HG03280 (cell line): ENCODE data around the gene KCNK7.
A peak's percentile ranks its signal among the peaks of the same experiment; 100 is the strongest.
"Not testable (repeated sequence)": the region's sequence is repeated elsewhere in the genome, so short reads cannot be mapped to it uniquely, and the experiment has no call there.

Source experiments
- ATAC-seq: cut with Tn5 transposase; IDR thresholded peaks from one replicate; pipeline ENCODE4 v1.9.1; 2021; ENCODE audit warnings: mild to moderate bottlenecking, moderate library complexity; ENCODE audit not compliant: unreplicated experiment

The KCNK7 gene

DNA sequence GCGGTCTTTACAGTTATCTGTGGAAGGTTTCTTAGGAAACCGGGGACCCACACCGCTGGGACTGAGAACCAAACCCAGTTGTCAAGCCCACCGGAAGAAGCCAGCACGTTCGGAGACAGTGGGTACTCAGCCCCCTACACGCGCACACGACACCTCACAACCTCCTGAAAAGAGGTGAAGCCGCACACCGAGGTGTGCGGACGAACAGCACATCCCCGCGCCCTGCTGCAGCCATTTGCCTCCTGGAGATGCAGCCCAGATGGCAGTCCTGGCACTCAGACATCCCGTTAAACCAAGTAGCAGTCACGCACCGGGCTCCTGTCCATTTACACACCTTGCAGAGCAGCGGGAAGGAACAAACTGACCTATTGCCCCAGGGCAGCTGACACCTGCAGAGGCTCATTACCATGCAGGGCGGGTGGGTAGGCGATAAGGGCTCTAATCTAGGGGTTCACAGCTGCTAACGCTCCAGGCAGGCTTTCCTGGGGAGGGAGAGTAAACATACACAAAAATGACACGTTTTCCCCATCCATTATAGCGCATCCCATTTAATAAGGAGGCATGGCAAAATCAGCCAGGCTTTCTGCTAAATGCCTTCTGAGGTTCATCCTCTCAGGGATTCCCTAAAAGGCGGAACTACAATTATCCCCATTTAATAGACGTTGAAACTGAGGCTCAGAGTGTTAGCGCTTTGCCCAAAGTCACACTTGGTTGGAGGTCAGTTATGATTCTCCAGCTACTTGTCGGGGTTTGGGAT lies 20.6 kb downstream of the KCNK7 start:
- no peak for ATAC-seq

DNA sequence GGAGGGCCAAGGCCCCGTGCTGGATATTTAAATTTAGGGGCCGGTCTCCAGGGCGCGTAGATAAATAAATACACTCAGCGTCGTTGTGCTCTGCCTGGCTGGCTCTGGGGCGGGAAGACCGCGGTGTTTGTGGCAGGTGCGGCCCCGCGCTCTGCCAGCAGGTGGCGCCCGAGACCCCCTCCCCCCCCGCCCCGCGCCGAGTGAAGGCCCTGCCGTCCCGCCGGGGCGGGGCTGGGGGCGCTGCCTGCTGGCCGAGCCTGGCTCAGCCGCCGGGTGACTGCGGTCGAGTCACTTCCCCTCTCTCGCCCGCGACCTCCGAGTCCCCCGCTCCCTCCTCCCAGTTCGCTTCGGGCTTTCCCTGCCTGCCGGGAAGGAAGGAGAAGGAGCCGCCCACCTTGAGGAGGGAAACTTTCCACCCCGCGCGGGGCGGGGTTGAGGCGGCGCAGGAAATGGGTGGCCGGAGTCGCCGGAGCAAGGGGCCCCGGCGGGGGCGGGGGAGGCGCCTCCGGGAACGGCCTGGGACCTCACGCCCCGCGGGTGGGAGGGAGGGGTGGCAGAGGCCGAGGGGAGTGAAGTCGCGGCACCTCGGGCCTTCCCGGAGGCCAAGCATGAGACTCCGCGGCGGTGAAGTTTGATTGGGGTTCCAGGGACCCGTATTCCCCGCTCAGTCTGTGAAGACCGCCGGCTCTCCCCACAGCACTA lies 21.3 kb downstream of the KCNK7 start:
- ATAC-seq: peak; percentile 34

DNA sequence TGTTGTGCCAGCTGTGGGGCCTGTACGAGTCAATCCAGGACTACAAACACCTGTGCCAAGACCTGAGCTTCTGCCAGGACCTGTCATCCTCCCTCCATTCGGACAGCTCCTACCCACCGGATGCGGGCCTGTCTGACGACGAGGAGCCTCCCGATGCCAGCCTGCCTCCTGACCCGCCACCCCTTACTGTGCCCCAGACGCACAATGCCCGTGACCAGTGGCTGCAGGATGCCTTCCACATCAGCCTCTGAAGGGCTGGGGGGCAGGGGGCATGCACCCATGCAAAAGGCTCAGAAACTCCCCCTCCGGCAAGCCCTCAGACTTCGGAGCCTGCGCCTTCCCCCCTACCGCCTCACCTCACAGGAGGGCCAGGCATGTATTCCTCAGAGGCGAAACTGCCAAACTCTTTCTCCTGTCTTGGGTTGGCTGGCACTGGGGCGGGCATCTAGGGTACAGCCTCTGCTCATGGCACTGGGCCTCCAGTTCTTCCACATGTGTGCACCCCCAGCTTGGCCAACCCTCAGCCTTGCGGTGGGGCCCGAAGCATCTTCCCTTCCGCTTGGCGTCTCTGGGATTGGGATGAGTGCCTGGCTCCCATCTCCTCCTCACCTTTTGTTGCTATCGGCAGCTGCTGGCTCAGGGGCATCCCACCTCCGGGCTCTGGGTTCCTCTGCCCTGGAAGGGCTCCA lies 22.1 kb downstream of the KCNK7 start:
- no peak for ATAC-seq

DNA sequence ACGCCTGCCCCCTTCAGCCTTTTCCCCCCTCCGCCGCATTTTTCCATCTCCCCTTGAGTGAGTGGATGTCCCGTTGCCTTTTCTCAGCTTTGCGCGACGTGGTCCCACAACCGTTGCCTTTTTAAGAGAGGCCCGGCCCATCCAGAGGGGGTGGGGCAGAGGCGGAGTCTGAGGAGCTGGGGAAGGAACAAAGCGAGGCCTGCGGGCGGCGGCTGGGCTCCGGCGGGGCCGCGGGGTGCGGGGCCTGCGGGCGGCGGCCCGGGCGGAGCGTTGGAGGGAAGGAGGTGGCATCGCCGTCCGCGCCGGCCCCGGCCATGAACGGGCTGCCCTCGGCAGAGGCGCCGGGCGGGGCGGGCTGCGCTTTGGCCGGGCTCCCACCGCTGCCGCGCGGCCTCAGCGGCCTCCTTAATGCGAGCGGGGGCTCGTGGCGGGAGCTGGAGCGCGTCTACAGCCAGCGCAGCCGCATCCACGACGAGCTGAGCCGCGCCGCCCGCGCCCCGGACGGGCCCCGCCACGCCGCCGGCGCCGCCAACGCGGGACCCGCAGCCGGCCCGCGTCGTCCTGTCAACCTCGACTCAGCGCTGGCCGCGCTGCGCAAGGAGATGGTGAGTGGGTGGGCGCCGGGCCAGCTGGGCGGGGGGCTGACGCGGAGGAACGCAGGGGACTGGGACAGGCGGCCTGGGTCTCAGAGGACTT lies 23.1 kb downstream of the KCNK7 start, which contains the start of gene FAM89B:
Gene FAM89B (plus strand): TSS at position 183 of the 696 bp plus-strand sequence. CDS start 132 bp downstream, at position 315.
- ATAC-seq: no peak

DNA sequence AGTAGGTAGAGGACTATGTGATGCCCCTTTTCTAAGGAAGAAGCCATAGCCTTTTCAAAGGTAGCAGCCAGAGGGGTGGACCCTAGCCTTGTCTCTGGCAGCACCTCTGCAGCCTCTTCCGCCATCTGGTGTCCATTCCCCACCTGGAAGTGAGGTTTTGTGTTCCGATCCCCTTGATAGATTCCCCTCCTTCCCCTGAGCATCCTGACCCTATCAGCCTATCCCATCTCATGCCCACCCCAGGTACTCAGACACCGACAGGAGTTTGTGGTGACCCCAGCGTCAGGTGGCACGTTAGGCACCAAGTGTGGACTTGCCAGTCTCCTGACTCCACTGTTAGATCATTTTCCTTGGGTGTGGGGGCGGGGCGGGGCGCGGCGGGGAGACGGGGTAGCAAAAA lies 23.7 kb downstream of the KCNK7 start:
- ATAC-seq: no peak

DNA sequence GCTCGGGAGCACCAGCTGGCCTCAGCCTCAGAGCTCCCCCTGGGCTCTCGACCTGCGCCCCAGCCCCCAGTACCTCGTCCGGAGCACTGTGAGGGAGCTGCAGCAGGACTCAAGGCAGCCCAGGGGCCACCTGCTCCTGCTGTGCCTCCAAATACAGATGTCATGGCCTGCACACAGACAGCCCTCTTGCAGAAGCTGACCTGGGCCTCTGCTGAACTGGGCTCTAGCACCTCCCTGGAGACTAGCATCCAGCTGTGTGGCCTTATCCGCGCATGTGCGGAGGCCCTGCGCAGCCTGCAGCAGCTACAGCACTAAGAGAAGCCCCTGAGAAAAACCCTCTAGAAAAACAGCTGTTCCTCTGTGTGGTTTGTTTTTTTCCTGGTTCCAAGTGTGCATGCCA lies 24.2 kb downstream of the KCNK7 start:
- ATAC-seq: no peak

DNA sequence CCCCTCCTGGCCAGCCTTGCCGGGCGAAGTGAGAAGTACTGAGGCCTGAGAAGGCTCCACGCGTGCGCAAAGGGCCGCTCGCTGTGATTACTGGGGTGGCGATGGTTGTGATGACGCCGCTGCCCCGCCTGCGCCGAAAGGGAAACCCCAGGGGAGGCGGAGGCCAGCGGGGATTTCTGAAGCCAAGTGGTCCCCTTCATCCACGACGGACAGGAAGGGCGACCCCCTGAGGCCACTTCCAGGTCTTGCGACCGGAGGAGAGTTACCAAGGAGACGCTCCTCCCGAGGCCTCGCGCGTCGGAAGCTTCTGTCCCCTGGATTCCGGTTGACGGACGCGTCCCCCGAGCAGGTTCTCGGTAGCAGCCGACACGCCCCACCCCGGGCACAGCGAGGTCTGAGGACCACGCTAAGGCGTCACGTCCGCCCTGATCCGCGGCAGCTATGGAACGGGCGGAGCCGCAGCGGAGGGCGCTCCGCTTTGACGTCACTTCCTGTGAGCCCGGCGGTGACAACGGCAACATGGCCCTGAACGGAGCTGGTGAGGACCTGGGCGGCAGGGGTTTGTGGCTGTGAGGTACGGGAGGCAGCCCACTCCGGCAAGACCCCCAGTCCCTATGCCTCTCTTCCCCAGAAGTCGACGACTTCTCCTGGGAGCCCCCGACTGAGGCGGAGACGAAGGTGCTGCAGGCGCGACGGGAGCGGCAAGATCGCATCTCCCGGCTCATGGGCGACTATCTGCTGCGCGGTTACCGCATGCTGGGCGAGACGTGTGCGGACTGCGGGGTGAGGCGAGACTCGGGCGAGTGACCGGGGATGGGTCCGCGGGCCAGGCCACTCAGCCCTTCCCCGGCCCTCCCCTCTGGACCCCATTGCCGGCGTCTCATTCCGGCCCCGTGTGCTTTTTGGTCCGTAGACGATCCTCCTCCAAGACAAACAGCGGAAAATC lies 25.4 kb downstream of the KCNK7 start, which contains the start of gene ZNRD2:
Gene ZNRD2 (plus strand): TSS at position 505 of the 946 bp plus-strand sequence. CDS start 15 bp downstream, at position 520.
- ATAC-seq: peak; percentile 57

DNA sequence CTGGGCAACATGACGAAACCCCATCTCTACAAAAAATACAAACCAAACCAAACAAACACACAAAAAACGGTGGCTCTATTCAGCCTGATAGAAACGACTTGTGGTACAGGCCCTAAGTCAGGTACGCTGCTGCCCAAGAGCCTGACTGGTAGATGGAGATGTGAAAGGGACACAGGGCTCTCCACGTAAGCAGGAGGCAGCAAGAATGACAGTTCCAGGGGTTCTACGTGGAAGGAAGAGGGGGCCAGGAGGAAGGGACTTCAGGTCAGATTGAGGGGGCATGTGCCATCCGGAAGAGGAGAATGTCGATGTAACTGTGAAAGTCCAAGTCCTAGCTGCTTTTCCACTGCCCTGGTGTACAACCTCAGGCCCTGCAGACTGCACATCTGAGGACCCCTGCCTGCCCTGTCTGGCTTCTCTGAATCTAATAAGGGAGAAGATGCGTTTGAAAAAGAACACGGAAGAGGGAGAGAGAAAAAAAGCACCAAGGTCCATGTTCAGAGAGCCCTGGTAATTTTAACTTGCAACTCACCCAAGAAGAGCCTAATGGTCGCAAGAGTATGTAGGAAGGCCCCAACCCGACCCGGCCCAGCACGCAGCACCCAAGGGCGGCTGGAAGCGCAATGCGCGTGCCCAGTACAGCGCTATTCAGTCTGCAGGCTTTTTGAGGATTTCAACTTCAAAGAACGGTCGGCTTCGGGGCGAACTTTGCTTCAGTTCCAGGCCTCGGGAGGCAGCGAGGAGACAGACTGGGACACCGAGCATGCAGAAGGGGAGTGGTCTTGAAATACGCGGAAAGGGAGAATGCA lies 26.2 kb downstream of the KCNK7 start:
- ATAC-seq: peak; percentile 3

DNA sequence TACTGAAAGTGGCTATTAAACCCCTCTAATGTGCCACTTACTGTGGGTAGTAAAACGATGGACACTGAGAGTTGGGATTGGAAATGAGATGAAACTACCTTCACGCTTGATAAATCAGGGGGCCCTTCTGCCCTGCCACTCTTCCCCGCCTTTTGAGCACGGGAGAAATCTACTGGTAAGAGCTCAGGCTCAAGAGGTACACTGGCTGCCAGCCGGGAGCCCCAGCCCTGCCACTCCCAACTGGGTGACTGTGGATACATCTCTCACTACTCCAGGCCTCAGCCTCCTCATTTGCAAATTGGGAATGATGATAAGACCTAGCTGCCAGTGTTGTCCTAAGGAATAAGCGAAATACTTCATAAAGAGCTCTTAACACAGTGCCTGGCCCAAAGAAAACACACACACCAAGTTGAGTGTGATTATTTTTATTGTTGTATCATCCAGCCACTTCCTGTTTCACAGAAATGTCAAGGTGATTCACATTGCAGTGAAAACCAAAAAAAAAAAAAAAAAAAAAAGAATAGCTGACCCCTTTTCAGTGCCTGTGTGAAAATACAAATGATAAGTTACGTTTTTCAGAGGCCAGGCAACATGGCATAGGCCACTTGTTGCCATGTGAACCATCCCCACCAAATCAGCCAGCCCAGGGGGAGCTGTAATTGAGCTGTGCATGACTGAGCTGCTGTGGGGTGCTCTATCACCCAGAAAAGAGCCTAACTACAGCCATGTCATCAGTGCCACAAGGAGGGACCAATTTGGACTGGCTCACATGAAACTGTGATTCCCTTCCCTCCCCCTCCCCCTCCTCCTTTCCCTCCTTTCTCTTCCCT lies 29.8 kb downstream of the KCNK7 start:
- ATAC-seq: no peak

DNA sequence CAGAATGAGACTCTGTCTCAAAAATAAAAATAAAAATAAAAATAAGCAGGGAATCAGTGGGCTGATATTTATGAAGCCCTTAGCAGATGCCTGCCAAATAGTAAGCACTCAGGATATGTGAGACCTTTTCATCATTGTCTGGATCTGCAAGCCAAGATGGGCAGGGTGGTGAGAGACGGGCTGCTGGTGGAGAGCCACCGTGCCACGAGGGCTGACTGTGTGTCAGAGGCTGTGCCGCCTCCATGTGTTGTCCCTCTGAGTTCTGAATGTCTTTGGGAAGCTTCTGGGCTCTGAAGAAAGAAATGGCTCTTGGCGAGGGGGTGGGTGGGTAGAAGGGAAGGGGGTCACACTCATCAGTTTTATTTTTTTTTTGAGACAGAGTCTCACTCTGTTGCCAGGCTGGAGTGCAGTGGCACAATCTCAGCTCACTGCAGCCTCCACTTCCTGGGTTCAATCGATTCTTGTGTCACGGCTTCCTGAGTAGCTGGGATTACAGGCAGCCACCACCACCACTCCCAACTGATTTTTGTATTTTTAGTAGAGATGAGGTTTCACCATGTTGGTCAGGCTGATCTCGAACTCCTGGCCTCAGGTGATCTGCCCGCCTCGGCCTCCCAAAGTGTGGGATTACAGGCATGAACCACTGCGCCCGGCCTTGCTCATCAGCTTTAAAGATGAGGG lies 30.6 kb downstream of the KCNK7 start:
- ATAC-seq: not testable (repeated sequence)

DNA sequence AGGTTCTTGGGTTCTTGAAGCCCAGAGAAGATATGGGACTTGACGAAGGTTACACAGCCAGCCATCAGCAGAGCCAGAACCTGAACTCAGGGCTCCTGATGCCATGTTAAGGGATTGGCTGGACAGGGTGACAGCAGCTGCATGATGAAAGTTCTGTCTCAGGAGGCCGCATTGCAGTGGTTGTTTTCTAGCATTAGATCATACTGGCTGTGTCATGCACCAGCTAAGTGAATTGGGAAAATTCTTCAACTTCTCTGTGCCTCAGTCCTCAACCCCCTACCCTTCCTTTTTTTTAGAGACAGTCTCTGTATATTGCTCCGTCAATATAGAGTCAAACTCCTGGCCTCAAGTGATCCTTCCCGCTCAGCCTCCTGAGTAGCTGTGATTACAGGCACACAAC lies 32.0 kb downstream of the KCNK7 start:
- ATAC-seq: no peak

DNA sequence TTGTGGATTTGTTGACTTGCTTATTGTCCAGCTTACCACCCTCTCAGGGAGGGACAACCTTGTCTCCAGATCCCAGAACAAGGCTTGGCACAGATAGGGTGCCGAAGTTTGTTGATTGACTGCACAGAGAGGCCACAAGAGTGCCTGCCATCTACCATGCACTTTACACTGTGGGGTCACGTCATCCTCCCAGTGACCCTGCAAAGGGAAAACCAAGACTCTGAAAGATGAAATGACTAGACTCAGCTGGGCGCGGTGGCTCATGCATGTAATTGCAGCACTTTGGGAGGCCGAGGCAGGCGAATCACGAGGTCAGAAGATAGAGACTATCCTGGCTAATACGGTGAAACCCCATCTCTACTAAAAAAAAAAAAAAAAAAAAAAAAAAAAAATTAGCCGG lies 32.8 kb downstream of the KCNK7 start:
- ATAC-seq: no peak

DNA sequence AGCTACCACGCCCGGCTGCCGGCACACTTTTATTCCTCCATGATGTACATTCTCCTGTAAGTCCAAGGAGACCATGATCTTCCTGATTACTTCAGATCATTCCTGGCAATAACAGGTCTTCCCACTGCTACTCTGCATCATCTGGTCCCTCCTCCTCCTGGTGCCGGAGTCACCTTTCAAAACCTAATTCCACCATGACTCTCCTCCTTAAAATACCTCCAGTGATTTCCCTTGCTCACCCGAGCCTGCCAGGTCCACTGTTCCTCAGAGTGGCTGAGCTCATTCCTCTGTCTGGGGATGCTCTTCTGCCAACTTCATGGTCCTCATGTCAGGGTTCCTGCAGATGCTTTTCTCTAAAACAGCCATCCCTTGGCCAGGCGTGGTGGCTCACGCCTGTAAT lies 33.6 kb downstream of the KCNK7 start:
- no peak for ATAC-seq

DNA sequence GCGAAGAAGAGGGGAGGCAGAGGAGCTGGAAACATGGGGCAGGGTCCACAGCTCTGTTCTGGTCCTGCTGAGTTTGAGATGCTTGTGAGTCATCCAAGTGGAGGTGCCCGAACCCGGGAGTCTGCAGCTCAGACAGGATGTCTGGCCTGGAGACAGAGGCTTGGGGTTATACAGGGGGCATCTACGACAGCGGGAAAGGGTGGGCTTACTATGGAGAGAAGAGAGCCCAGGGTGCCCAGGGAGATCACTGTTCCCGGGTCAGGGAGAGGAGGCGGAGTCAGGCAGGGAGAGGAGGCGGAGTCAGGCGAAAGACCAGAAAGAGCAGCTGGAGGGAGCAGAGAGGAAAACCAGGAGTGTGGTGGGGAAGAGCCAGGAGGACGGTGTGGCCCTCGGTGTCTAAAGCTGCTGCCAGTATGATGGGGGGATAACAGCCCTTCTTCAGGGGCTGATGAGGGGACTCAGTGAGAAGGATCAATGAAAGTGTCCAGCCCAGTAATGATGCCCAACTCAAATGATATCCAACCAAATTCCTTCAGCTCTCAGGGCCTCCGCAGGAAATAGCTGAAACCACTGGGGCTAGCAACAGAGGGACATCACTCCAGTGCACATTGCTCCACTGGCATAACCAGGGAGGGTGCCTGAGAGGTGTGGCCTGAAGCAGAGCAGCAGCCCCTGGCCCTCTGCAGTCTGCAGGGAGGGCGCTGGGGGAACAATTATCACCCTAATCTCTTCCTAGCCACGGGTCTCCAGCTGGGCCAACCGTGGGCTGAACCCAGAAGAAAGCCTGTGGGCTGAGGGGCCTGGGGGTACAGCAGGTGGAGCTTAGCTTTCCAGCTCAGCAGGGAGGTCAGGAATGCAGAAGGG lies 34.8 kb downstream of the KCNK7 start:
- no peak for ATAC-seq

DNA sequence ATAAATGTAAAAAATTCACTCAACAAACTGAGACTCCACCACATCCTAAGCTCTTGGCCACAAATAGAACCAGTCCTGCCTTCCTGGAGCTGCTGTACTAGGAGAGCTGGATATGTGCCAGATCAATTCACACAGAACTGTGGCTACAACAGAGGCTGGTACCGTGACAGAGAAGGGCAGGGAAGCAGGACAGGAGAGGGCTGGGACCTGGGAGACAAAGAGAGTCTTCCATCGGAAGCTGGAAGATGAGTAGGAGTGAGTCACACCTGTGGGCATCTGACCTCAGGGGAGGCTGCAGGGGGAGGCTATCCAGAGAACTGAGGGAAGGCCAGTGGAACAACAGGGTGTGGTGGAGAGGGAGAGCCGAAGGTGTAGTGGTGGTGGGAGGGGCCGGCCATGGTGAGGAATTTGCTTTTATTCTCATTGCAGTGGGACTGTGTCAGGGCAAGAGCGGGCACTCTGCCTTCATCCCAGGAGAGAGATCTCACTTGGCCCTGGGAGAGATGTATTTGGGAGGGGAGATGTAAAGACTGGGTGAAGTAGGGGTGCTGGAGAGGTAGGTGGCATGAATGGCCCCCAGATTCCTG lies 35.6 kb downstream of the KCNK7 start:
- no peak for ATAC-seq

DNA sequence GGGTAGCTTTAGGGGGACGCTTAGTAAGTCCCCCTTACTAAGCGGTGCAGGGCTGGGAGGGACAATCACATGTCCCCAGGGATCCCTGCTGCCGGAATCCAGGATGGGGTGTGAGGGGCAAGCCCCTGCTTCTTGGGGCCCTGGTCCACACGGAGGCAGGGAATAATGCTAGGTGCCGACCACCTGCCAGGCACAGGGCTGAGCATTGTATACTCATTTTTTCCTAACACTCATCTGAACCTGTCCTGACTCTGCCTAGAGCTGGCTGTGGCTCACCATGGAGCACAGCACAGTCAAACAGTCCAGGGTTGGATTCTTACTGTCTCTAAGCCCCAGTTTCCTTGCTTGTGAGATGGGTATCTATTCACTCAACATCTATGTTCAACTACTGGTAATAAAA lies 36.1 kb downstream of the KCNK7 start:
- no peak for ATAC-seq
